ENCODE results near the gene EIF6. TPM values are rescaled to one million over a fixed set of nuclear protein-coding genes. Genes with fewer than 3 reads are reported as not detected.
"Not testable (repeated sequence)": the region's sequence is repeated elsewhere in the genome, so short reads cannot be mapped to it uniquely, and the experiment has no call there.

Gene EIF6
- 98.5 TPM for total RNA-seq

- peak; percentile 79 for DNase-seq (ENCODE audit: low spot score)
Measured at GRCh38 chr20:35284267-35284991, at the start of gene EIF6. Gene EIF6 (minus strand): TSS chr20:35284772. CDS start chr20:35284487, 285 bp downstream.

- no peak for DNase-seq (ENCODE audit: low spot score)
Measured at GRCh38 chr20:35333606-35334005, 49.0 kb upstream of the EIF6 start.

GRCh38 chr20:35332540-35333200 lies 48.1 kb upstream of the EIF6 start:
- DNase-seq (ENCODE audit: low spot score): no peak

- no peak for DNase-seq (ENCODE audit: low spot score)
Measured at GRCh38 chr20:35329435-35330139, 45.0 kb upstream of the EIF6 start.

GRCh38 chr20:35328689-35329088 lies 44.1 kb upstream of the EIF6 start:
- DNase-seq (ENCODE audit: low spot score): no peak

GRCh38 chr20:35328095-35328685 lies 43.6 kb upstream of the EIF6 start:
- no peak for DNase-seq (ENCODE audit: low spot score)

- peak; percentile 77 for DNase-seq (ENCODE audit: low spot score)
Measured at GRCh38 chr20:35327074-35327976, 42.8 kb upstream of the EIF6 start.

- no peak for DNase-seq (ENCODE audit: low spot score)
Measured at GRCh38 chr20:35326740-35327073, 42.1 kb upstream of the EIF6 start.

- DNase-seq (ENCODE audit: low spot score): no peak
Measured at GRCh38 chr20:35326021-35326739, 41.6 kb upstream of the EIF6 start.

GRCh38 chr20:35325401-35325800 lies 40.8 kb upstream of the EIF6 start:
- no peak for DNase-seq (ENCODE audit: low spot score)

GRCh38 chr20:35320396-35321126 lies 36.0 kb upstream of the EIF6 start:
- DNase-seq (ENCODE audit: low spot score): no peak

GRCh38 chr20:35319871-35320197 lies 35.3 kb upstream of the EIF6 start:
- DNase-seq (ENCODE audit: low spot score): no peak

- DNase-seq (ENCODE audit: low spot score): no peak
Measured at GRCh38 chr20:35319192-35319870, 34.8 kb upstream of the EIF6 start.

GRCh38 chr20:35318502-35319157 lies 34.1 kb upstream of the EIF6 start:
- peak; percentile 88 for DNase-seq (ENCODE audit: low spot score)

- no peak for DNase-seq (ENCODE audit: low spot score)
Measured at GRCh38 chr20:35317416-35318210, 33.0 kb upstream of the EIF6 start.

GRCh38 chr20:35316086-35316485 lies 31.5 kb upstream of the EIF6 start:
- no peak for DNase-seq (ENCODE audit: low spot score)

- not testable (repeated sequence) for DNase-seq (ENCODE audit: low spot score)
Measured at GRCh38 chr20:35315632-35316020, 31.1 kb upstream of the EIF6 start.

Measured in mucosa of gallbladder (tissue), 1 donor.